Germinal center (tissue), 1 donor: ENCODE measurements around the gene PARP3.

Source experiments
- DNase-seq: peaks from one replicate; pipeline ENCODE4 v3.0.0; 2012; ENCODE audit warnings: mixed read lengths, low spot score

PARP3 gene

DNA sequence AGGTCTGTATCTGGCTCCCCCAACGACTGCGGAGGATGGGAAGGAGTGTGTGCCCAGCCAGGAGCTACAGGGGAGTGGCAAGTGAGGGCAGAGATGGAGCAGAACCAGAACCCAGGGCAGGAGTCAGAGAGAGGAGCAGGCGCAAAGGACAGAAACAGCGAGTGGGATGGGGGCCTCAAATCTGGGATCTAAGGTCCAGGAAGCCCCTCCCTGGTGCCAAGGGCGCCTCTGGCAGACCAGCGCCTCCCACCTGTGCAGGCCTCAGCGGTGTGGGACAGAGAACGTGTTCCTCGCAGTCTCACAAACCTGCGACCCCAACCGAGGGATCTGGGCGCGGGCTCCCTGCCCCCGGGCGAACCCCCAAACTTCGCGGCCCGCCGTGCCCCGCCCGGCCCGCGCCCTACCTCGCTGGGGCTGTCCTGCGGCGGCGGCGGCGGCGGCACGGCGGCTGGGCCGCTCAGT is 24.8 kb downstream of the PARP3 start:
- no peak for DNase-seq

DNA sequence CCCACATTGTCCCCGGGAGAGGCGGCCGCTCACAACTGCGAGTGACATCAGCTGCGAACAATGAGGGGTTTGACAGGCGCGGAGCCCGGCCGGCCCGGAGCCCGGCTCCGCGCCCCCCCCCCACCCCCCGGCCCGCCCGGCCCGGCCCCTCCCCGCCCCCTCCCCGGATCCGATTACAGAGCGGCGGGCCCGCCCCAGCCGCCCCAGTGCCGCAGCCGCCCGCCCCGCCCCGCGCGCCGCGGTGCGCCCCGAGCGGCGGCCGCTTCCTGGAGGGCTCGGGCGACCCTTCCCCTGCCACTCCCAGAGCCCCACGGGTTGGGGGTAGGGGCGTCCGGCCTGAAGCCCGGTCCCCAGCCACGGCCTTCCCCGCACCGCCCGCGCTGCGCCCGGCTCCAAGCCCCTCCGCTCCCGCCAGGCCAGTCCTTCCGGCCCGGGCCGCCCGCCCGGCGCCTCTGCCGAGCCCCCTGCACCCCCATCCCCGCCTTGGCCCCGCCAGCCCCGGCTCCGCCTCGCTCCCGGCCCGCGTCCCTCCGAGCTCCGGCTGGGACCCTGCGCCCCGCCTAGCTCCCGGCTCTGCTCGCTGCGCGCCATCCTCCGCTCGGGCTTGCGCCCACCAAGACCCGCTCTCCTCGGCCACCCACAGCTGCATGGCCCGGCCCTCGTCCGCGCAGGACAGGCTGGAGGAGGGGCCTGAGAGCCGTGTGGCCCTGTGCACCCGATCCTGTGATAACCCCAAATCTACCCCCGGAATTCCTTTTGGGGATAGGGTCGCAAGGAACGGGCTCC is 25.4 kb downstream of the PARP3 start, which contains the start of gene PCBP4:
Gene PCBP4 (minus strand): TSS at position 71 of the 786 bp plus-strand sequence. CDS start 6,214 bp downstream, outside the sequence.
- DNase-seq: no peak

DNA sequence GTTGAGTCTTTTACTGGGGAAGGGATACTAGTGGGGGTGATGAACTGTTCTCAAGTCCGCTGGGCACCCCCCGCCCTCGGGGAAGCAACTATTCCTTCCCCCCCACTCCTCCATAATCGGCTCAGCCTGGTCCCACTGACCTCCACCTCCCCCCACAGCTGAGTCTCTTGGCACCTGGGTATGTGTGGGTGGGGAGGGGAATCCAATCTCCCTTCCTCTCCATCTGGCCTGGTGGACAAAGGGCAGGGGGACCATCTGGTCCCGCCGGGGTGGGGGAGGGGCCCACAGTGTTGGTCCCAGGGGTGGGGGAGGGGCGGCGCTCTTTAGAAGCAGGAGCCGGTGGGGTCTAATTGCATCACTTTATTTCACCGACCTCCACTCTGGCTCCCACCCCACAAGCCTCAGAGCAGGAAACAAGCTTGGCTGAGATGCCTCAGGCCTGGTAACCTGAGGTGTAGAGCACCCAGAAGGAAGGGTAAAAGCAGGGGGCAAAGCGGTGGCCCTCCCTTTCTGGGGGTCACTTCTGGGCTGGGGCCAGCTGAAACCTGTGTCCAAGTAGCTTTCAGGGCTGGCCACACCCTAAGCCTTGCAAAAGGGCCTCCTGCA is 26.1 kb downstream of the PARP3 start:
- no peak for DNase-seq

DNA sequence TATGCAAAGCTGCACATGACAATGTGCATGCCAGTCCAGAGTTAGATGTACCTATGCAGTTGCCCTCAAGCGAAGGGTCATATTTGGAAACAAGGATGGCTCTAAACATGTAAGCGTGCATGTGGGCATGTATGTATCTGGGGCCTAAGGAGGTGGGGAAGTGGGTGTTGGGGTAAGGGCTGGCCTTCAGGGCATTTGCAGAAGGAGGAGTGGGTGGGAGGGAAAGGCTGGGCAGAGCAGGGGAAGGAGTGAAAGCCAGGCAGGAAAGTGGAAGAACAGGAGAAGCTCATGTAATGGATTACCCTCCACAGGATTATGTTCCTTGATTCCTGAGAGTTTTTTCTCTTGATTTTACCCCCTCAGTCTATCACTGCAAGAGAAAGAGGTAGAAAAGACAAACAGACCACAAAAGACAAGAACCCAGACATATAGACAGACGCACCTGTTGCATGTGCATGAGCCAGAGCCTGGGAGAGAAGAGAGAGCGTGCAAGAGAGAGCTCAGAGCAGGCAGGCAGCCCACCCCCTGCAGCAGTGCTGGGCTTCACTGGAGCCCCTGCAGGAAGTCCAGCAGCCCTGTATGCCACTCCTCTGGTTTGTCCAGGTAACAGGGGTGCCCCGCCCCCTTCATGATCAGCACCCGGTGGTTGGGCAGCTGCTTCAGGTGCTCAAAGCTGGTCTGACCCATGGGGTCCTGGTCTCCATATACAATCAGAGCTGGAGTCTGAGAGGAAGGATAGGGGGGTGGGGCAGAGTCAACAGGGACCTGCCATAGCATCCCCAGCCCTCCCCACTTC is 26.9 kb downstream of the PARP3 start:
- DNase-seq: no peak

DNA sequence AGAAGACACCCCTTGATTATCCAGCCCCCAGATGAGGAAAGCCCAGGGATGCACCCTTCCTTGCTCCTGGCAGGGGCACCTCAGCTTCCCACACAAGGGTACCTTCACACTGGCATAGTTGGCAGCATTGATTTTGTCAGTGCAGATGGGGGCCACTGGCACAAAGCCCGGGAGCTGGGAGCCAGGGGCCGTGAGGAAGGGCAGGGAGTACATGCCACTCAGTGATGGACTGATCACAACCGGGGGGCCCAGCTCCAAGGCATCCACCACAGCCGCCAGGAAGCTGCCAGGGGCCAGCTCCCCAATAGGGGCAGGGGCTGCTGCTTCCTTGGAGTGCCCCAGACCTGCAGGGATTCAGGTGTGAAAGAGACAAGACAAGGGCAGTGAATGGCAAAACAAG is 27.7 kb downstream of the PARP3 start:
- no peak for DNase-seq

DNA sequence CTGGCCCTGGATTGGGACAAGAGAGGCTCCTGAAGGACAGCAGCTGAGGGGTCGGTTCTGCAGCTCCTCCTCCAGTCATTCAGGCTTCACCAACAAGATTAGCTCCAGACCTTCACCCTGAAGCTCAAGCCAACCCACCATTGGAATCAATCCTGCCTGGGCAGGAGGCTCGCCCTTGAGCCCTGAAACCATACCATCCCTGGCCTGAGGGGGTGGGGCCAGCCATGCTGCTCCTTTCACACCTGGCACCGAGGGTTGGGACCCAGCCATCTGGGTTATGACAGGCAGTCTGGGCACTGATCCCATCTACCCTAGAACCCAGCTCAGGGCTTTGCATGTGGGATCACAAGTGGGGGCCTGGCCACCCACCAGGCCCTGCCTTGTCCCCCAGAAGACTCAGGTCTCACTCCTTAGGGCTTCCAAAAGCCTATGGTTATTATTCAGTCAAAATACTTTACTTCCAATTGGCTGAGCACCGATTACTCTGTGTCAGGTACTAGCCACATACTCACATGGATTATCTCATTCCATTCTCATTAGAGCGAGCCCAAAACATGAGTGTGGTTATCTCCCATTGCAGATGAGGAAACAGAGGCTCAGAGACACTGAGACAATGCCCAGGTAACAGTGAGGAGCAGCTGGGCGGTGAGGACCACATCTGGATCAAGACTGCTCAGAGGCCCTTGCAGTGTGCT is 28.6 kb downstream of the PARP3 start:
- no peak for DNase-seq

DNA sequence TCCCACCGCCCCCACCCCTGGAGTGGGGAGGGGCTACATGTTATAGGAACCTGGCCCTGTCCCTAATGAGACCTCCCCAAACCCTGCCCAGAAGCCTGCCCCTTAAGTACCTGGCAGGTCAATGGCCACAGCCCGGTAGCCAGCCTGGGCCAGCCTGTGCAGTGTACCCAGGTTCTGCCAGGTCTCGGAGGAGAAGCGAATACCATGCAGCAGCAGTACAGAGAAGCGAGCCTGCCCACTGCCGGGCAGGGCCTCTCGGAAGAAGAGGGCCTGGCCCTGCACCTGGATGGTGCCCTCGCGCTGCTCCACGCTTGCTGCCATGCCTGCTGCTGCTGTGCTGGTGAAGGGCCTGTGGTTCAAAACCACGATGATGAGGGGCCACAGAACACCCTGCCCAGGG is 29.2 kb downstream of the PARP3 start:
- no peak for DNase-seq

DNA sequence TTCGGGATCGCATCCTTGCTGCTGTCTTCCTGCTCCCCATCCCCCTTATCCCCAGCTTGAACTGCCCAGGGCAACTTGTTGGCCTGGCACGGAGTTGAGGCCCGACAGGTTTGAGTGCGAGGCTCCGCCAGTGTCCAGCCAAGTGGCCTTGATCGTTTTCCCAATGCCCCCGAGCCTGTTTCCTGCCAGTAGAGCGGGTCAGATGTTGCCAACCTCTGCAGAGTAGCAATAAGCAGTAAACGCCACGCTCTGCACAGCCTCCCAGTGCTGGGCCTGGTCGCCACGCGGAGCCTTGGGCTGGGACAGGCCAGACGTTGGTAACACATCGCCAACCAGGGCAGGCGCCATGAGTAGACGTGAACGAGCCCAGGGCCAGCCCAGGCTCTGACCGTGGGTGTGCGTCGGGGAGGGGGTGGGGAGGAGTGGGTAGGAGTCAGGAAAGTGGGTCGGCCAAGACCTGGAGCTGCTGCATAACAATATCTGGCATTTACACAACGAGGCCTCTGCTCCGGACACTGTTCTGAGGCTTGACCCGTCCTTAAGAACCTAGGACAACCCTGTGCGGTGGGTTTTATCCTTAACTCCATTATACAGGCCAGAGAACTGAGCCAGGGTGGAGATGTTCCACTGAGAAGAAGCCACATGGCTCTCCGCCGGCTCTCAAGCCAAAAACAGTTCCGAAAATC is 32.3 kb downstream of the PARP3 start:
- DNase-seq: no peak

DNA sequence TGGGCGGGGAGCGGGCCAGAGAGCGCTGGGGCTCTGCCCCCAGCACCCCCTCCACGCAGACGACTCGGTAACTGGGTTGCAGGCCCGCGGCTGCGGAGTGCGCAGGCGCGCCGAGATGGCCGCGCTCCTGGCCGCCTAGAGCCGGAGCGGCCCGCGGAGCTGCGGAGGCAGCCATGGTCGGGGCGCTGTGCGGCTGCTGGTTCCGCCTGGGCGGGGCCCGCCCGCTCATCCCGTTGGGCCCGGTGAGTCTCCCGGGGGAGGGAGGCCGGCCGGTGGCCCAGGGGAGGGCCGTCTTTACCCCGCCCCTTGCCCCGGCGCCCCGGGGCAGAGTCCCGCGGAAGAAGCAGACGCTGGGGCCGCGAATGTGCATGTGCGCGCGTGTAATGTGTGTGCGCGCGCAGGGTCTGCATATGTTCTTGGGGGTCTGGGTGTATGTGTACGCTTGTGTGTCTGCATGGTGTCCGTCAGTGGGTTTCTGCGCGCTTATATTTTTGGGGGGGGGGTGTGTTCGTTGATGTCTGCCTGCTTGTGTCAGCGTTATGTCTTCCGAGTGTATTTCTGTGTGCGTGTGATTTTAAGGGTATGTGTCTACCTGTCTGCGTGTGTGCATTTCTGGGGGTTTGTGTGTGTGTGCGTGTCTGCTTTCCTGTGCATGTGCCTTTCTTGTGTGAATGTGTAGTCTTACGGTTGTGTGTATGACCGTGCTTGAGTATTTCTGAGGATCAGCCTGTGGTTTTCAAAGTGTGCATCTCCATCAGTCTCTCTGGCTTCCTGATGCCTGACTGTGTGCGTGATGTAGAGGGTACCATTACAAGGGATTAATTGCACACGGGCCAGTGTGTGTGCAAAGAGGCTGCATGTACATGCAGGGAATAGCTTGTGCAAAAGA is 33.0 kb downstream of the PARP3 start, which contains the start of gene ABHD14A:
Gene ABHD14A (plus strand): TSS at position 102 of the 889 bp plus-strand sequence. CDS start 72 bp downstream, at position 174.
- peak; percentile 91 for DNase-seq

DNA sequence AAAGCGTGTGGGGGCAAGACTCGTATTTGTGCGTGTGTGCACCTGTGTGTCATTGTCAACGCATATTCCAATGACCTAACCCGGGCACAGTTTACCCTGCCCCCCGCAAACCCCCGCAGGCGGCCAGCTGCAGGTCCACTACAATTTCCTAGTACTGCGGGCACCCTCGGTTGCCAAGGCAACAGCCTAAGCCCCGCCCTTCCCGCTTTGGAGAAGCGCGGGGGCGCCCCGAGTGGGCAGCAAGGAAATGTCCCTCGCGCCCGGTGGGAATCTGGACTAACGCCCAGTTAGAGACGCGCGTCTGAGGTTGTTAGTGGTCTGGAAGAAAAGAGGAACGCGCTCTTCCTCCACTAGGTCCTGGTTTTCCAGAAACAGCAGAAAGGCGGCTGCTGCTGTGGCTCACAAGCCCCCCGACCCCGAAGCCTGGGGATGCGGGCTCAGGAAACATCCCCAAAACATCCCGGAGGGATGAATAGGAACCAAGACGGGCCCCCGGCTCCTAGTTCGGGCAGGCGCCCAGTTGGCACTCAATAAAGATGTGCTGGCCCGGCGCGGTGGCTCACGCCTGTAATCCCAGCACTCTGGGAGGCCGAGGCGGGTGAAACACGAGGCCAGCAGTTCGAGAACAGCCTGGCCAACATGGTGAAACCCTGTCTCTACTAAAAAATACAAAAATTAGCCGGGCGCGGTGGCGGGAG is 33.8 kb downstream of the PARP3 start:
- DNase-seq: peak; percentile 34

DNA sequence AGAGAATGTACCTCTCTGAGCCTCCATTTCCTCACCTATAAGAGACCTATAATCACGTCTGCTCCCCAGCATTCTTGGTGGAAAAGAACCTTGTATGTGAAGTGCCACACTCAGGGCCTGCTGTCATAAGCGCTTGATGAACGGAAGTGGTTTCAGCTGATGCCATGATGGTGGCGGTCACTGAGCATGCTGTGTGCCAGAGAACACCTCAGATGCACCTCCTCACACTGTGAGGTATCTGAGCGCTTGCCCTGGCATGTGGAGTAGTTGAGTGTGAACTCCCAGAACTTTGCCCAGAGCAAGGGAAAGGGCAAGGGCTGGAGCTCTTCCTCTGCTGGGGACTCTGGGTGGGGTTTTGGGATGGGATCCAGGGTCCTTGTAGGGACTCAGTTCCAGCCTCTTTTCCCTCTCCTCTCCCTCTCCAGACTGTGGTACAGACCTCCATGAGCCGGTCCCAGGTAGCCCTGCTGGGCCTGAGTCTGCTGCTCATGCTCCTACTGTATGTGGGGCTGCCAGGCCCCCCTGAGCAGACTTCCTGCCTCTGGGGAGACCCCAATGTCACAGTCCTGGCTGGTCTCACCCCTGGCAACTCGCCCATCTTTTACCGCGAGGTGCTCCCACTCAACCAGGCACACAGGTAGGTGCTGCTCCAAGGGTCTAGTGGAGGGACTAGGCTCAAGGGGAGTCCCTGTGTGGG is 35.4 kb downstream of the PARP3 start:
- DNase-seq: no peak

DNA sequence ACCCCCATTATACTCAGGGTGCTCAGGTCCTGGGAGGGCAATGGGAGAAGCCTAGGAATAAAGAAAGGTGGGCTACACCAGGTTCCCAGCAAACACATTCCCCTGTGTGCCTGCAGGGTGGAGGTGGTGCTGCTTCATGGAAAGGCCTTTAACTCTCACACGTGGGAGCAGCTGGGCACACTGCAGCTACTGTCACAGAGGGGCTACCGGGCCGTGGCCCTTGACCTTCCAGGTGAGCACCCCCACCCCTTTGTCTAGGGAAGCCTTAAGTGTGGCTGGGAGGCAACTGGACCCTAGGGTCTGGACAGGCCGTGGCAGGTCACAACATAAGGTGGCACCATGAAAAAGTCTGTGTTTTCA is 36.0 kb downstream of the PARP3 start:
- DNase-seq: no peak

DNA sequence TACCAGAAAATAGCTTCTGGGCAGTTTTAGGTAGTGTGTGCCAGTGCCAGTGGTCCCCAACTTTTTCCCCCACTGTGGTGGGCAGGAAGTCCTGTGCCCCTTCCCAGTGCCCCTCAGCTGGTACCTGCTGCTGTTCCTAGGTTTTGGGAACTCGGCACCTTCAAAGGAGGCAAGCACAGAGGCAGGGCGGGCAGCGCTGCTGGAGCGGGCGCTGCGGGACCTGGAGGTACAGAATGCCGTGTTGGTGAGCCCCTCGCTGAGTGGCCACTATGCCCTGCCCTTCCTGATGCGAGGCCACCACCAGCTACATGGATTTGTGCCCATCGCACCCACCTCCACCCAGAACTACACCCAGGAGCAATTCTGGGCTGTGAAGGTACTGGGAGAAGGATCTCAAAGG is 38.1 kb downstream of the PARP3 start:
- DNase-seq: no peak

DNA sequence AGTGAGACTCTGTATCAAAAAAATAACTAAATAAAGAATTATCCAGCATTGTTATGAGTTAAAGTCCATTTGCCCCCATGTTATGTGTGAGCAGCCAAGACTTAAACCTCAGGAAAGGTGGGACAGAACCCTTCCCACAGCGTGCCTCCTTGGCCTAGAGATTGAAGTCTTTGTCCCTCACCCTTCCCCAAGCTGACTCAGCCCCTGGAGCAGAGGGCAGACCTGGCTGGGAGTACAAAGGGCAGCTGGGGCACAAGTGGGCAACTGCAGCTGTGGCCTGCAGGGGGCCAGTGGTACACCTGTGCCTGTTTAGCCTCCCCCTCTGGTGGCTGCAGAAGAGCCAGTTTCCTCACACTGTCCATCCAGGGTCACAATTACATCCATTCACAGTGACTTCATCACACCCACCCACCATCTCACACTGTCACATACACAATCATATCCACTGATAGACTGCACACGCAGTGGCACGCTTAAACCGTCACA is 40.2 kb downstream of the PARP3 start:
- peak; percentile 76 for DNase-seq

DNA sequence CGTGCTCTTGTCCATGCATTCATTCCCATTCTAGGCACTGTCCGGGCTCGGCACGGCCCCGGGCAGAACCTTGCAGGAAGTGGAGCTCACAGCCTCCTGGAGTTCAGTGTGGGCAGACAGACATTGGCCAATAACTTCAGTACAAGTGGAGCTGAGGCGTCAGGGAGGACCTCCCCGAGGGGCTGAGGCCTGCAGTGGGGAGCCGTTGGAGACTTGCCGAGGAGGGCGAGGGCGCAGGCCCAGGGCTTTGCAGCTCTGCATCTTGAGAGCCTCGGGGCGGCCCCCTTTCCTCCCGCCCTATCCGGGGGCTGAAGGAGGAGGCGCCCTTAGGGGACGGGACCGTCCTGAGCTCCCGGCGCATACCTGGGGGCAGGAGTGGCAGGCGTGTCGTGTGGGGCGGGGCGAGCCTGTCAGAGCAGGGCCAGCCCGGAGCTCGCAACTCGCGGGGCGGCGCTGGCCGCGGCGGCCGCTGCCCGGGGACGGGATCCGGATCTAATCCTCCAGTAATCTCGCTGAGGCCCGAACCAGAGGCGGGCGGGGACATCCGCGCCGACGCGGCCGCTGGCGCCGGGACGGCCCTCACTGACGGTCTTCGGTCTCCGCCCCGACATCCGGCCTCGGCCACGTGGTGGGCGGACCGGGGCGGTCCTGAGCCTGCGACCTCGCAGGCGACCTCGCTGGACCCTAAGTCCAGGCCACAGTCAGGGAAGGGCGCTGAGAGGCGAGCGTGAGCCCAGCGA is 40.8 kb downstream of the PARP3 start, which contains the start of gene ACY1:
Gene ACY1 (plus strand): TSS at position 698 of the 740 bp plus-strand sequence. CDS start 530 bp downstream, outside the sequence.
- DNase-seq: peak; percentile 84

DNA sequence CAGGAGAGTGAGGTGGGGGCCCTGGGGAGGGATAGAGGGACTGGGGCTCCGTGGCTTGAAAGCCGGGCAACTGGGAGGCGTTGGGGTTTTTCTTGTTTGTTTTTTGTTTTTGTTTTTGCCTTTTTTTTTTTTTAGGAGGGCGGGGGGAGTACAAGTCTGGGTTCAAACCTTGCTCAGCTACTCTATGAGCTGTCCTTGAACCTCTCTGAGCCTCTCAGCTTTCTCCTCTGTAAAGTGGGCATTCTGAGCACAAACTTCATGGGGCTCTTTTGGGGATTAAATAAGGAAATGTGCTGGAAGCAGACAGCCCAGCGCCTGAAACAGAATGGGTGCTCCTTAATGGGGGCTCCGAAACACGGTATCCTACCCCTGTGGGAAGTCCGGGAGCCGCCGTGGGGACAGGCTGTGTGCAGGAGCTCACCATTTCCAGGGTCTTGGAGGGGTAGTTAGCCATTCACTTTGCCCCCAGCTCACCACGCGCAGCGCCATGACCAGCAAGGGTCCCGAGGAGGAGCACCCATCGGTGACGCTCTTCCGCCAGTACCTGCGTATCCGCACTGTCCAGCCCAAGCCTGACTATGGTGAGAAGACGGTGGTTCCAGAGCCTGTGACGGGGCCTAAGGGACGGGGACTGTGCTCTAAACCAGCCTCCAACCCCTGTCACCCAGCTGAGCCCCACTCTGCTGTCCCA is 41.6 kb downstream of the PARP3 start:
- DNase-seq: no peak

DNA sequence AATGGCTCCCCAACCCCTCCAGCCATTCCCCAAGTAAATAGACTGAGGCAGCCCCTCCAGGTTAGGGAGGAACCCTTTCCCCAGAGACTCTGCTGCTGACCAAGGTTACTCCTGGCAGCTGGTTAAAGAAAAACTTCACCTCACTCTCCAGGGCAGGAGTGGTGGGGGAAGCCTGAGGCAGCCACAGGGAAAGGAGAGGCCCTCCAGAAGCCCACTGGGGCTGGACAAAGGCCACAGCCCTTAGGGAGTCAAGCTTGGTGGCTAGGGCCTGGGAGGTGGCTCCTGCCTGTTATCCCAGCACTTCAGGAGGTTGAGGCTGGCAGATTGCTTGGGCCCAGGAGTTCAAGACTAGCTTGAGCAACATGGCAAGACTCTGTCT is 42.1 kb downstream of the PARP3 start:
- DNase-seq: no peak

DNA sequence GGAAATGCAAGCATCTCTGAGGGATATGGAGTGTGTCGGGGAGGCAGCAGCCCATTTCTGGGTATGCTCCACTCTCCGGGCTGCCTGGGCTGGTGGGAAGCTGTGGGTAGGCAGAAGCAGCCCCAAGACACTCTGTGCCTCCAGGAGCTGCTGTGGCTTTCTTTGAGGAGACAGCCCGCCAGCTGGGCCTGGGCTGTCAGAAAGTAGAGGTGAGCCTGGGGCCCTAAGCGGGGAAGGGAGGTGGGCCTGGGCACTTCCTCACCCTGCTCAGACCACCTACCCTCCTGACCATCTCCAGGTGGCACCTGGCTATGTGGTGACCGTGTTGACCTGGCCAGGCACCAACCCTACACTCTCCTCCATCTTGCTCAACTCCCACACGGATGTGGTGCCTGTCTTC is 42.9 kb downstream of the PARP3 start:
- no peak for DNase-seq
